HPDE6-E6E7 (cell line): ENCODE results near the gene ANKRD52.
"Not testable (repeated sequence)": the region's sequence is repeated elsewhere in the genome, so short reads cannot be mapped to it uniquely, and the experiment has no call there.

Experiments
- DNase-seq: peaks from one replicate; pipeline ENCODE4 v3.0.0; 2011; ENCODE audit warnings: missing footprints; ENCODE audit errors: extremely low spot score

Gene ANKRD52

GRCh38 chr12:56258068-56258819 is at the start of gene ANKRD52:
TSS of gene ANKRD52 (minus strand) at chr12:56258384. CDS start at chr12:56258269, 115 bp downstream.
- peak; percentile 75 for DNase-seq

GRCh38 chr12:56307221-56307965 is 49.2 kb upstream of the ANKRD52 start:
- no peak for DNase-seq

GRCh38 chr12:56304872-56305590 is 46.8 kb upstream of the ANKRD52 start:
- no peak for DNase-seq

- no peak for DNase-seq
Observed at GRCh38 chr12:56304276-56304675, 46.1 kb upstream of the ANKRD52 start.

- DNase-seq: no peak
Observed at GRCh38 chr12:56300644-56301464, 42.7 kb upstream of the ANKRD52 start.

GRCh38 chr12:56299853-56300643 is 41.9 kb upstream of the ANKRD52 start, which contains the start of gene CS:
TSS of gene CS (minus strand) at chr12:56300330. CDS start at chr12:56300201, 129 bp downstream.
- peak; percentile 96 for DNase-seq

GRCh38 chr12:56299308-56299852 is 41.2 kb upstream of the ANKRD52 start:
- DNase-seq: no peak

GRCh38 chr12:56298828-56299227 is 40.6 kb upstream of the ANKRD52 start:
- DNase-seq: no peak

- DNase-seq: no peak
Observed at GRCh38 chr12:56297400-56297799, 39.2 kb upstream of the ANKRD52 start.

- DNase-seq: no peak
Observed at GRCh38 chr12:56296295-56296694, 38.1 kb upstream of the ANKRD52 start.

GRCh38 chr12:56293795-56294194 is 35.6 kb upstream of the ANKRD52 start:
- DNase-seq: no peak

GRCh38 chr12:56288705-56289387 is 30.7 kb upstream of the ANKRD52 start:
- no peak for DNase-seq

GRCh38 chr12:56286044-56286830 is 28.1 kb upstream of the ANKRD52 start:
- no peak for DNase-seq

- not testable (repeated sequence) for DNase-seq
Observed at GRCh38 chr12:56284263-56284662, 26.1 kb upstream of the ANKRD52 start.

GRCh38 chr12:56282579-56282978 is 24.4 kb upstream of the ANKRD52 start:
- no peak for DNase-seq

- no peak for DNase-seq
Observed at GRCh38 chr12:56282030-56282429, 23.8 kb upstream of the ANKRD52 start.

- no peak for DNase-seq
Observed at GRCh38 chr12:56280849-56281248, 22.7 kb upstream of the ANKRD52 start.

- DNase-seq: no peak
Observed at GRCh38 chr12:56278905-56279304, 20.7 kb upstream of the ANKRD52 start.

GRCh38 chr12:56274299-56274698 is 16.1 kb upstream of the ANKRD52 start:
- no peak for DNase-seq
